GM04504 (cell line): ENCODE results near the gene TMEM92.

Experiments used
- DNase-seq: peaks from one replicate; pipeline ENCODE4 v3.0.0-alpha.2; 2012; ENCODE audit warnings: low read depth

The TMEM92 gene

GRCh38 chr17:50328363-50329325 is 54.4 kb downstream of the TMEM92 start:
- no peak for DNase-seq

GRCh38 chr17:50329716-50330115 is 55.5 kb downstream of the TMEM92 start:
- DNase-seq = no peak

GRCh38 chr17:50330151-50330775 is 56.0 kb downstream of the TMEM92 start:
- no peak for DNase-seq
